ENCODE data around the gene NPAS3. TPM values are rescaled to one million over a fixed set of nuclear protein-coding genes. Genes with fewer than 3 reads are reported as not detected.

NPAS3 gene
- total and polyA plus RNA-seq, 4 donors = 0.07 to 0.09 (median 0.08) TPM; not detected in 1

GRCh38 chr14:33134162-33134561, 195.5 kb downstream of the NPAS3 start:
- no peak overlapping the region for H3K4me3 ChIP-seq (ENCODE audit: low read depth in 1 of 3, low read length in 3 of 3)
- DNase-seq (ENCODE audit: low spot score) = no peak
- no peaks in the 10 kb centered on the region for H3K27me3 ChIP-seq (ENCODE audit: control insufficient read depth in 4 of 4, insufficient read depth in 4 of 4, low read length in 3 of 4)
- TF ChIP-seq ATF3 (IDR thresholded peaks at IDR 0.05) = no peak
- TF ChIP-seq FOXA1 (IDR thresholded peaks at IDR 0.05) = no peak
- no peak for TF ChIP-seq GABPA (IDR thresholded peaks at IDR 0.05 in 1 of 2, conservative IDR thresholded peaks at IDR 0.05 in 1 of 2)
- no peak for TF ChIP-seq RAD21 (IDR thresholded peaks at IDR 0.05)
- no peak for TF ChIP-seq RXRA (IDR thresholded peaks at IDR 0.05)
- no peak overlapping the region for H3K9ac ChIP-seq (ENCODE audit: low read depth in 1 of 2, low read length in 2 of 2)
- WGBS = 48% methylated on average over 4 of the region's 4 CpGs
- no peak overlapping the region for H3K27ac ChIP-seq (ENCODE audit: low read depth in 1 of 2, low read length in 2 of 2)
- H3K36me3 ChIP-seq (ENCODE audit: control insufficient read depth in 4 of 4, insufficient read depth in 3 of 4, low read depth in 1 of 4, low read length in 3 of 4) = no peaks in the 10 kb centered on the region
- no peaks in the 10 kb centered on the region for H3K9me3 ChIP-seq (ENCODE audit: control insufficient read depth in 4 of 4, low read length in 3 of 4)
- no peaks in the 10 kb centered on the region for H3K4me1 ChIP-seq (ENCODE audit: control insufficient read depth in 4 of 4, insufficient read depth in 4 of 4, low read length in 3 of 4)

DNA sequence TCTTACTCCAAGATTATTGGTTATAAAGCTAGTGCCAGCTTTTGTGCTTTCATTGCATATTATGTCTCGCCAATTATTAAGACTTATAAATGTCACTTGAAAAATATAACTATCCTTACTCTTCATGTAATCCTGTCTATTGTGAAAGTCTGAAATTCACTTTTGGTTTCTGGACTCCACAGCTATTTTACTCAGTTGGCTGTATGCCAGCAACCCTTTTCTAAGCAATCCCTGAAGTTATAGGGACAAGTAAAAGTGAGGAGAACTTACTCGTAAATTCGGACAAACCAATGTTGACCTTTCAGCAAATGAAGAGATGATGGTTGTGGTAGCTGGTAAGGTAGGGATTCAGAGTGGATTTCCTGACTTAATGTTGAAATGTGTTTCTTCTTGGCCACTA, 196.3 kb downstream of the NPAS3 start:
- Histone ChIP-seq H3K27me3 (ENCODE audit: control insufficient read depth in 4 of 4, insufficient read depth in 4 of 4, low read length in 3 of 4) (no peaks in the 10 kb centered on the region), H3K9me3 (ENCODE audit: control insufficient read depth in 4 of 4, low read length in 3 of 4) (no peaks in the 10 kb centered on the region), H3K27ac (ENCODE audit: low read depth in 1 of 2, low read length in 2 of 2) (no peak overlapping the region), H3K36me3 (ENCODE audit: control insufficient read depth in 4 of 4, insufficient read depth in 3 of 4, low read depth in 1 of 4, low read length in 3 of 4) (no peaks in the 10 kb centered on the region), H3K4me1 (ENCODE audit: control insufficient read depth in 4 of 4, insufficient read depth in 4 of 4, low read length in 3 of 4) (no peaks in the 10 kb centered on the region), H3K4me3 (ENCODE audit: low read depth in 1 of 3, low read length in 3 of 3) (no peak overlapping the region), H3K9ac (ENCODE audit: low read depth in 1 of 2, low read length in 2 of 2) (no peak overlapping the region)
- 77% methylated on average over 3 of the region's 3 CpGs for WGBS
- DNase-seq (ENCODE audit: low spot score) = no peak
- TF ChIP-seq HNF4G (IDR thresholded peaks at IDR 0.05) = no peak
- TF ChIP-seq JUND (IDR thresholded peaks at IDR 0.05) = no peak
- TF ChIP-seq TAF1 (conservative IDR thresholded peaks at IDR 0.05) = no peak
- no peak for TF ChIP-seq YY1 (IDR thresholded peaks at IDR 0.05)
- no peak for TF ChIP-seq FOXA1 (IDR thresholded peaks at IDR 0.05)
- TF ChIP-seq RXRA (IDR thresholded peaks at IDR 0.05) = no peak
- TF ChIP-seq EGR1 (IDR thresholded peaks at IDR 0.05; ENCODE audit: low read depth in 2 of 2) = no peak
- TF ChIP-seq REST (IDR thresholded peaks at IDR 0.05) = no peak
- no peak for TF ChIP-seq ZBTB33 (IDR thresholded peaks at IDR 0.05)
- TF ChIP-seq CTCF (IDR thresholded peaks at IDR 0.05; ENCODE audit: low read depth, low read length, missing input control) = no peak
- no peak for TF ChIP-seq SP1 (IDR thresholded peaks at IDR 0.05)
- no peak for TF ChIP-seq HNF4A (conservative IDR thresholded peaks at IDR 0.05)
- TF ChIP-seq FOXA2 (IDR thresholded peaks at IDR 0.05) = no peak
- TF ChIP-seq ATF3 (IDR thresholded peaks at IDR 0.05) = no peak
- TF ChIP-seq RAD21 (IDR thresholded peaks at IDR 0.05) = no peak
- TF ChIP-seq GABPA (IDR thresholded peaks at IDR 0.05 in 1 of 2, conservative IDR thresholded peaks at IDR 0.05 in 1 of 2) = no peak
- no peak for TF ChIP-seq NR2F2 (IDR thresholded peaks at IDR 0.05)
- TF ChIP-seq, protein P1, sequence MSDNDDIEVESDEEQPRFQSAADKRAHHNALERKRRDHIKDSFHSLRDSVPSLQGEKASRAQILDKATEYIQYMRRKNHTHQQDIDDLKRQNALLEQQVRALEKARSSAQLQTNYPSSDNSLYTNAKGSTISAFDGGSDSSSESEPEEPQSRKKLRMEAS (IDR thresholded peaks at IDR 0.05) = no peak

Measured in liver (tissue), 9 donors.